HG03342 (cell line): Measurements from ENCODE around the gene DYNLRB2.

Experiments used
- ATAC-seq: cut with Tn5 transposase; IDR thresholded peaks from one replicate; pipeline ENCODE4 v1.9.1; 2021; ENCODE audit warnings: mild to moderate bottlenecking, moderate library complexity; ENCODE audit not compliant: unreplicated experiment

DYNLRB2 gene

DNA sequence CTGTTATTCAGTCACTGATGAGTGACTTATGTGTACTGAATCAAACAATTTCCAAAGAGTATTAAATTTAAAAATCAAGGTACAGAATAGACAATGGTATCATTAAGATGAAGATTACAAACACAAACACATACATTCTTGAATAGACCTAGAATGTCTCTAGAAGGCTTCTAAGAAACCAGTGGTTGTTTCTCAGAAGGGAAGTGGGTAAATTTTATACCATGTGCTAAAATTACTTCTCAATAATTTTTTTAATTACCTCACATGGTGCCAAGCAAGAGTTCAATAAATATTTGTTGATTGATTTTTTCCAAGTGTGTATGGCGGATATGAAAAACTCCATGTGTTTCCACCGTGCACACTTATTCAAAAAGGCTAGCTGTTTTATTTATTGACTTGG, 6.4 kb downstream of the DYNLRB2 start:
- no peak for ATAC-seq

DNA sequence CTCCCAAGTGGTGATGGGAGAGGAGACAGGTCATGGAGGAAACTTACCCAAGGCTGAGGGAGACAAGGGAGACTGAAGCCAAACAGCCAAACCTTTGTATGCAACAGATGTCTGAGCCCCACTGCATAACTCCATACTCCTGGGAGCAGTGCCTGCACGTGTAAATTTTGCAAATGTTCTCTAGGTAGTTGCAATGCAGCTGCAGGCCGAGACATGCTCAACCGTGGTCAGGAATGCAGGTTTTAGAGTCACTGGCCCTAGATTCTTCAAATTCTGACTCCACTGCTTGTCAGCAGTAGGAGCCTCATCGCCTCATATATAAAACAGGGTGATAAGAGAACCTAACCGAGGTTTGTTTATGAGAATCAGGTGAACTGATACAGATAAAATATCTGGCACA, 11.5 kb downstream of the DYNLRB2 start:
- no peak for ATAC-seq

DNA sequence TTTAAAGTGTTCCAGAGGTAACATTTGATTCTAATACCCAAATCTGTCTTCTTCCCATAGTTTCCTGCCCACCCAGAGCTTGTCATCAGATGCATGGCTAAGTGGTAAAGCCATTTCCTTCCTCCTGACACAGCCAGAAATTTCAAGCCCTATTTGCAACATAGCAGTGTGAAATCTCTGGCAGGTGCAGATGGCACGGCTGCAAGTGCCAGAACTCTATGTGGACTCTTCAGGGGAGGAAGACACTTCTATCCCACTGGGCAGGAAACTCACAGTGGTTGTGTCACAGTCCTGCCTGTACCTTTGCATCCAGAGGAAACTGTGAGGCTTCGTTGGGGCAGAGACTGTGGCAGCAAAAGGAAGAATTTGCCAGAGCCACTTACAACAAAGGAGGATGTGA, 13.2 kb downstream of the DYNLRB2 start:
- ATAC-seq, result no peak

DNA sequence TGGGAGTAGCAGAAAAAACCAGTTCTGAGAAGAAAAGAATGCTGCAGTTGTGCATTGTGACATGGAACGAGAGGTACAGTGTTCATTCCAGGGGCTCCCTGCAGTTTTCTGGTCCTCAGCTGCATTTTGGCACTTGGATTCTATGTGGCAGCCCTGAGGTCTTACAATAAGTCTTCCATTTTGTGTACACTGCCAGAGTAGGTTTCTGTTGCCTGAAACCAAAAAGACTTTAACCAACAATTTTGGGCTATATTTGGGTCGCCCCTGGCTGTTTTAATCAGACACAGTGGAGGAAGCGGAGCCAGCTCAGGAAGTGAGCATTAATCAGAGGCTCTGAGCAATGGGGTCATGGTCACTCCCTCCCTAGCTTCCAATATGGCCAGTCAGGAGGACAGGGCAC, 15.7 kb downstream of the DYNLRB2 start:
- no peak for ATAC-seq

DNA sequence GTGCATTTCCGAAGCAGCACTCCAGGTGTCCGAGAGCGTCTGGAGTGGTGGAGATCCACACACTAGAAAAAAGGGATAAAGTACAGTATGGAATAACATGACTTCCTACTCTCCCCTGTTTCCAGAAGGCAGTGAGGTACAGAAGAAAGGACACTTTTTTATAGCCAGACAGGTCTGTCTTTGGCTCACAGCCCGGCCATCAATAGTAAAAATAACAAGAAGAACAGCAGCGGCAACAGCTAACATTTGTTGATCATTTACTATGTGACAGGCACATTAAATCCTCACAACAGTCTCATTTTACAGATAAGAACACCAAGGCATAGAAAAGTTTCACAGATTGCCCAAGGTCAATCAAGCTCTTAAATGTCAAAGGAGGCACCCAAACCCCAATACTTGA, 16.2 kb downstream of the DYNLRB2 start:
- ATAC-seq, result no peak

DNA sequence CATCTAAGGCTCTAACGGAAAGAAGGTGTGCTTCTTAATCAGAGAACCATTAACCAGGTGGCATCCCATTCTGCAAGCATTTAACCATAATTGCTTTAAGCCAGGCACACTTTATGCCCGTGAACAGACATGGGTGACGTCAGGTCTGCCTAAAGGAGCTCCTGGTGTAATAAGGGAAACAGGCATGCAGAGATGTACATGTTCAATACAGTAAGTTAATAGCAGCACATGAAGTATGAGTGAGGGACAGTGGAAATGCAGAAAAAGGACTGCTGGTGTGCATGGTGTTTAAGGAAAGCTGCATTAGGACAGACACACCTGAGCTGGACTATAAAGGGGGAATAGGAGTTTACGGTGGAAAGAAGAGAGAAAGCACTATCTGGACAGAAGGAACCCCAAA, 18.6 kb downstream of the DYNLRB2 start:
- no peak for ATAC-seq

DNA sequence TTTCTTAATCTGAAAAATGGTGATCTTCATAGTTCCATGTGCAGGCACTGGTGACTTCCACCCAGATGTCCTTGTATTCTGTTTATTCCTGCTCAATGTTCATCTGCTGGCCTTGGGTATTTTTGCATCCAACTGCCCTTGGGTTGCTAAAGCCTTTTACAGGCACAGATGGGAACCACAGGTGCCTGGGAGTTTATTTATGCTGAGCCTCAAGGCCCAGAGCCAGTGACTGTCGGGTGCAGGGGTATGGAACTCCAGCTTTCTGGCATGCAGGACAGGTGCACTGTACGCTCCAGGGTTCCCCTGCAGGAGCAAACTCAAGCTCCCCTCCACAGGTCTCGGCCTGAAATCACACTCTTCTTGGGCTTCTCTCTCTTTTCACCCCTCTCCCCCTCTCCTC, 22.3 kb downstream of the DYNLRB2 start:
- no peak for ATAC-seq

DNA sequence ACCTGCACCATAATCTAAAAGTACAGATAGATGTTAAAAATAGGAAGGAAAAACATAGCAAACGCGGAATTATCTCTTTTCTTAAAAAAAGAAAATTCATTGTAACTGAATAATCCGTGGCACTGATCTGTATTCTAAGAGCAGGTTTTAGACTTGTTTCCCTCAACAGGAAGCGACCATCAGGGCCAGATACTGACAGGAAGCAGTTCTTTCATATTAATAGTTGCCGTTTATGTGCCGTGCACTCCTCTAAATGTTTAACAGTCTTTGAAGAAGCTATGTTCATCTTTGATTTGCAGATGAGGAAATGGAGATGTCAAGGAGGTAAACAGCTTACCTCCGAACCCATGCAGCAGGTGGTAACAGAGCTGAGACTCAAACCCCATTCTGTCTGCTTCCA, 23.6 kb downstream of the DYNLRB2 start:
- no peak for ATAC-seq

DNA sequence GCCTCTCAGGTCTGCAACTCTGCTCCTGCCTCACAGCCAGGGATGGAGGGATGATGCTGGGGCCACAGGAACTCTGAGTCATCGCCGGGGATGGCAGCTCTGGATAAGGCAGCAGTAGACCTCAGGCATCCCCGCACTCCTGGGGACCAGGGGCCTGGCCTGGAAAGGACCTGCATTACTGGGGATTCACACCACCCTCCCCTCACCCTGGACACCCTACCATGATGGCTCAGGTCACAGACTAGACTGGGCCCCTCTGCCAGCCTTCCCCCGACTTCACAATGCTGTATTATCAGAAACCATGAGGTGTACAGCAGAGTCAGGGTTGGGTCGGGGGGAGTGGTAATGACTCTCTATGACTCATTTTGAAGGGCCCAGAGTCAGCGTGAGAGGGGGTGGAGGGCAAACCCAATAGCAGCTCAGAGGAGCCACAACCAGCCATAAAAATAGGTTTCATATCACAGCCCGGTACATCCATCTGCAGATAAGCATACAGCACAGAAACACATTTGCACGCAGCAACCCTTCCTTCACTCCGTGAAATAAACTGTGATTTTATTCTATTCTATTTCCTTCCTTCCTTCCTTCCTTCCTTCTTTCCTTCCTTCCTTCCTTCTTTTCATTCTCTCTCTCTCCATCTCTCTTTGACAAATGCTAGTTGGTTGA, 28.8 kb downstream of the DYNLRB2 start:
- ATAC-seq, result no peak

DNA sequence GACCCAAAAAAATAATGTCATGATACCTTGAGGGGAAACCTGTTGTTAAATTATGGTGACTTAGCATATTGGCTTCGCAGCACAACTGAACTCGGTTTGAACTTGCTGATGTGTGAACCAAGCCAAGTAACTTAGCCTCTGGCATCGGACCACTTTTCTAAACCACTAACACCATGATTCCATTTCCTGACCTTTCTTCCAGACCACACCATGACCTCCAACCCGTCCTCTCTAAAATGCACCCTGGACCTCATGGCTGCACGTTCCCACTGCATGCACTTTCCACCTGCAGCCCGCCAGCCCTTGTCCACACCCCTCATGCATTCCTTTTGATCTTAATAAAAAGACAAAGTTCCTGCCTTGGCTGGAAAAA, 29.3 kb downstream of the DYNLRB2 start:
- ATAC-seq, result no peak

DNA sequence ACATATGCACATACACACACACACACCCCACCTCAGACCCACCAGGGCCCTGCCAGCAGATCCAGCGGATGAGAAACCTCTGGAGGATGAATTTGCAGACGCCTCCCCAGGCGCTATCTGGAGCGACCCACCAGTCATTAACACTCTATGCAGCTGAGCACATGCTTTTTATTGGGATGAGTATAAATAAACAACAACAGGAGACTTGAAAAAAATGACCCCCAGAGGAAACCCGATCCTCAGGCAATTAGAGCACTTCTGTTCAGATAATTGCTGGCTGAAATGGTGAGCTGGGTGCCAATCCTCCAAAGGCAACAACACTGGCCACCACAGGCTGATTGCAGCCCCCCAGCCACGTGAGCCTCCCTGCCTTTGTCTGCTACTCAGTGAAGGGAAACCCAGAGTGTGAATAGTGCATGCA, 32.9 kb downstream of the DYNLRB2 start:
- no peak for ATAC-seq

DNA sequence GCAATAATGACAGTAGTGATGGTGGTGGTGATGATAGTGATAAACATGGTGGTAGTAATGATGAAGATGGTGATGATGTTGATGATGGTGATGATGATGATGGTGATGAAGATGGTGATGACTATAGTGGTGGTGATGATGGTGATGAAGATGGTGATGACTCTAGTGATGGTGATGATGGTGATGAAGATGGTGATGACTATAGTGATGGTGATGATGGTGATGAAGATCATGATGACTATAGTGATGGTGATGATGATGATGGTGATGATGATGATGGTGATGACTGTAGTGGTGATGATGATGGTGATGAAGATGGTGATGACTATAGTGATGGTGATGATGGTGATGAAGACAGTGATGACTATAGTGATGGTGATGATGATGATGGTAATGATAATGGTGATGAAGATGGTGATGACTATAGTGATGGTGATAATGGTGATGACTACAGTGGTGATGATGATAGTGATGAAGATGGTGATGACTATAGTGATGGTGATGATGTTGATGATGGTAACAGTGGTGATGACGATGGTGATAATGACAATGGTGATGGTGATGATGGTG, 35.6 kb downstream of the DYNLRB2 start:
- ATAC-seq, result no peak

DNA sequence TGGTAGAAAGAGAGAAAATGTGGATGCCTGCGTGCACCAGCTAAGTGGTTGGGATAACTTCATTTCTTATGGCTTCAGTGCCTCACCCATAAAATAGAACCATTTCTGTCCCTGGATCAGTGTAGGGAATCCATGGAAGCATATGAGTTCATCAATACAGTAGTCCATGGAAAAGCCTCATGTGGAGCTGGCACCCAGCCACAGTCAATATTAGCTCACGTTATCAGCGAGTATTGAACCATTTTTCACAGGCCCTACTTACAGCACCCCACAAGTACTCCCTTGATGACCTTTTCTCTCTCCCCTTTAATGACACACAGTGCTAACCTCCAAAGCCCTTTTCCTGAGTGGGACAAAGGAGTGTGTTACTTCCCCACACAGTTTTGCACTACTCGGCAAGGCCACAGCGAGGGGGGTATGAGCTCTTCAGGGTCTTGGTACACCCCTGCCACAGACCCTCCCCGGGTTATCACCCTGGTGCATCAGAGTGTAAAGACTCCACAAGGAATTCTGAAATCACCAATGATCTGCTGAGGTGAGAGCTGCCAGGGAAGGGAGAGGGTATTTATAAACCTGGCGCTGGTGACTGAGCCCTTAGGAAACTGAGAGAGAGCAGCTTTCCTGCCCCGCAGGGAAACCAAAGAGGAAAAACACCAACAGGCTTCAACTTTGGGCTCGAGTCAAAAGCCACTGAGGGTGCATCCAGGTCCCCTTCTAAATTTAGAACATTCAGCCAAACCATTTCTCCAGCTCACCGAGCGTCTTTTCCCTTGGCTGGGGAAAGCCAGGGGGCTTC, 36.9 kb downstream of the DYNLRB2 start:
- ATAC-seq, result no peak

DNA sequence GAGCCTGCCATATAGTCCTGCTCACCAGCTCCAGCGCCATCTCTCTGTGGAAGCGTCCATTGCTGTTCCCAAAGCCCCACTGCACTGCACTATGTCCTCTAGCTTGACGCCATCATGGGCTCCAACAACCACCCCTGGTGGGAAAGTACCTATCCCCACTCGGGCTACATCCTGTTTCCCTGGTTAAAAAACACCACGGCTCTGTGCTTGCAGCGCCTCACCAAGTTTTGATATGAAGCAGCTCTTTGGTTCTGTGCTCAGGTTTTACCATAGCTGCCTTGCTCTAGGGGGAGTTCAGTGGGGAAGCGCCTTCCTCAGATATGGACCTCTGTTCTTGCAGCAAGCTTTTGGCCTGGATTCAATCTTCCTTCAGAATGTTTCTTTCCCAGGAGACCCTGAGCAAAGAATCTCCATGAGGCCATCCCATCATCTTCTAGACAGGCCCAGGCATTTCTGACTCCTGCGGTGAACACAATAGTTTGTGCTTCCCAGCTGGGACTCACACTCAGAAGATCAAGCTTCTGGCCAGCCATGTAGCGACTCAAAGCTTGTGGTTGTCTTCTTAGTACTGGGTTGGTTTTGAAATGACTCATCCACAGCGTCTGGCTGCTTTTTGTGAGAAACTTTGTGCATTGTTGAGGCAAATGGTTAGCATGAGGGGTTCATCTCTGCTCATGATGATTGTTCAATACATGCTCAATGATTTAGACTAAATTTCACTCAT, 39.5 kb downstream of the DYNLRB2 start:
- peak; percentile 90 for ATAC-seq

DNA sequence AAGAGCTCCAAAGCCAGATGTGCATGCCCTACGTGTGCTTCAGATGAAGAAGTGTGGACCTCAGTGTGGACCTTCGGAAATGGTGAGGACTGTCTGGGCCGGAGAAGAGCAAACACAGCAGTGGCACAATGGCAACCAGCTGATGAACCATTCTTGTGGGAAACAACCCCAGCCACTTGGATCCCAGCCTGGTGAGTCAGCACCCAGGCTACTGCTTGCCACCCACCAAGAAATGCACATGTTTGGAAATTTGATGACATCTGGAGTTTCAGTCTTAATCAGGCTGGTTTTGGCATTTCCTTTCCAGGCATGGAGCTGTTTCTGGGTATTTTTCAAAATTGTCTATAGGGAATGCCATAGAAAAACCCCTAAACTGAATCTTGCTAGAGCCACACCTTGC, 42.7 kb downstream of the DYNLRB2 start:
- ATAC-seq, result no peak

DNA sequence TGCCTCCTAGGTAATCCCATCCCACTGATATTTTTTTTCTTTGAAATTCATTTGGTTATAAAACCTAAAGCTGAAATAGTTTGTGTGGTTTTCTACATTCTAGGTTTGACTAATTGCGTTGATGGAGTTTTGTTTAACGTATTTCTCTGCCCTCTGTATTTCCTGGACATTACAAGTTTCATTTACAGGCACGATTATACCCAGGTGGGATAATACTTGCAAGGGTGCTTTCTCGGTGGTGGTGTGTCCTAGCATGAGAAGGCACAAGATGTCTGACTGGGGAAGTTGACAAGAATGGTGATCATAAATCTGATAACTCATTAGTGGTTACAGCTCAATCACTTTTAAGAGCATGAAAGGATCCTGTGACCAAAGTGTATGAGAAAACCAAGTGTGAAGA, 45.0 kb downstream of the DYNLRB2 start:
- ATAC-seq, result no peak

DNA sequence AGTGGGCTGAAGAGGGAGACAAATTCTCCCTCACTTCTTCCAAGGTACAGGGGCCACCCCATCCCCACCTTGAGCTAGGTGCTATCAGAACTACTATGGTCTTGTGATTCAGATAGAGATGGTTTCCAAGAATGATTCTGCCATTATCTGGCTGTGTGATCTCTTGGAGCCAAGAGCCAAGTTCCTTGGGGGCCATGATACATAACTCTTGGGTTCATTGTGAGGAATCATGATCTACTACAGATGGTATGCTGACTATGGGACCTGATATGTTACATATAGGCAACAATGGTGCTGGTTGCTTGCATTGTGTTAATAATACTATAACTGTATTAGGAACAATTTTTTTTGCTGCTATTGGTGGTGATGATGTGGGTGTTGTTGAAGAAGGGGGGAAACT, 45.7 kb downstream of the DYNLRB2 start:
- ATAC-seq, result no peak

DNA sequence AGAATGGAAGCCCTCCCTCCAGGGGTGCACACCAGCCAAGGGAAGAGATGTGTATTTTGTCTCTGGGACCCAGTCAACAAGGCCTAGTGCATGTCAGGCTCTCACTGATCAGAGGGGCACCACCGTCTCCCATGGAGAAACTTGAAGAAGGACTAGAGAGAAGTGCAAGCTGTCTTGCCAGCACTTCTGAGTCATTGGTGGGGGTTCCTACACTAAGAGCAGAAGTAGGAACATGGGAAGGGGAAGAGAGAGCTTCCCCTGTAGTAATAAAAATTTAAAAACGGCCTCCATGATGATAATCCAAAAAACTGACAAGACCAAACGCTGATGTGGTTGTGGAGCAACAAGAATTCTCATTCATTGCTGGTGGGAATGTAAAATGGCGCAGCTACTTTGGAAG, 46.3 kb downstream of the DYNLRB2 start:
- ATAC-seq, result no peak

DNA sequence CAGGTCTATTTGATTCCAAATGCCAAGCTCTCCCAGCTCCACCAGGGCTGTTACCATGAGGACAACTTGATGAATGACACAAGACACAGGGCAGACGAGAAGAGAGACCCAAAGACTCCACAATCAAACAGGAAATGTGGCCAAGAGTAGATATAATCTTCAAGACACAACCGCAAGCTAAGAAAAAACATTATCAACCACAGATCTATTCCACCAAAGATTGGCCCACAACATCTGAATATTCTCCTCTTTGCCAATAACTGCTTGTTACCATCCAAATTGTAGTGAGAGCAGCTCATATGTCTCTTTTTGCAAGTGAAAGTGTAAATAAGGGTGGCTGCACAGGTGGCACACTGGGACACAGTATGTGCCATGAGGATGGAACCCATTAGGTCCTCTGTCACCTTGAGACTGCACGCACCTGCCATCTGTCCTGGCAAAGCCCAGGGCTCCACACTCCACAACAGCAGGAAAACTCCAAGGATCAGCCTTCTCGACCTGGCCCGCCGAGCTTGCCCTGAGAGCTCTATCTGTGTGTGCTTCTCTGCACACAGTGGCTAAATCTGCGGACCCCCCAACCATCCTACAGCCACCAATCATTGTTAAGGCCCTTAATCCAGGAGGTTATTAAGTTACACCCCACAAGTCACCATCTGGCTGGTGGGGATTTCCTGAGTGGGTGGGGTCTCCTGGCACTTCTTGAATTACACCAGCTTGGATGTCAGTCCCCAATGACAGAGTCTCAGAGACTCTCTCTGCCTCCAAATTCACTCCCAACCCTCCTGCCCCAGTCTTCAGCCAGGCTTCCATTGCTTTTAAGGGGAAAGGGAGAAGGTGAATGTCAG, 50.5 kb downstream of the DYNLRB2 start:
- no peak for ATAC-seq

DNA sequence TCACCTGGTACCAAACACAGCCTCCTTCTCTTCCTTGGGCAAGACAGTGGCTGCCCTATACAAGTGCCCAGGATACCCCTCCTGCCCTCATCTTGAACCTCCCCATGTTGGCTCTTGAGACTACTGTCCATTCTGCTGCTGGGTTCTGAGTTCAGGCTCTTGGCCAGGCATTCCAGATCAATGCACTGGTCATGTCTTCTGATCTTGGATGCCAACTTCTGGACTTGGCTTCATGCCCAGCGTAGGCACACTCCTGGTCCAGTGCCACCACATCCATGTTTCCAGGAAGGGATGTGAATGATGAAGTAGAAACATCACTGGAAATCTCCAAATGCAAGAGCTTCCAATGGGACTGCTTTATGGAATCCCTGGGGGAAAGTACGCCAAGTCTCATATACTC, 51.5 kb downstream of the DYNLRB2 start:
- ATAC-seq, result no peak

DNA sequence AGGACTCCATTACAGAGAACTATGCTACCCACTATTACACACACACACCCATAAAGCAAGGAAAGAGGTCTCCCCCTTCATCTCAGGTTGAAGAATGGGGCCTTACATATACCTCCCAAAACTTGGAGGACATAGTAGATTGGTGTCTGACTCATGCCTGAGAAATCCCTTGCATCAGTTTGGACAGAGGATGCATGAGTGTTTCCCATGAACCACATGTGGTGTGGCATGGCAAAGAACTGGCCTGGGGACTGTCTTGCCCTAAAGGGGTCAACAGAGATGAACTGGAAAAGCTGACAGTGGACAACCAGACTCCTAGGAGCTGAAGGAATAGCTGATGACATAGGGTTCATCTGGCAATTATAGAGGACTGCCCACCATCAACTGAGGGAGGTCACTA, 54.0 kb downstream of the DYNLRB2 start:
- no peak for ATAC-seq
